NCI-H187 (cell line): ENCODE data around the gene PRKAG2.

ENCODE experiments used
- DNase-seq, 2 experiments: peaks; one replicate each; lab custom pipeline; 2025; lab: John Stamatoyannopoulos, UW

The PRKAG2 gene

DNA sequence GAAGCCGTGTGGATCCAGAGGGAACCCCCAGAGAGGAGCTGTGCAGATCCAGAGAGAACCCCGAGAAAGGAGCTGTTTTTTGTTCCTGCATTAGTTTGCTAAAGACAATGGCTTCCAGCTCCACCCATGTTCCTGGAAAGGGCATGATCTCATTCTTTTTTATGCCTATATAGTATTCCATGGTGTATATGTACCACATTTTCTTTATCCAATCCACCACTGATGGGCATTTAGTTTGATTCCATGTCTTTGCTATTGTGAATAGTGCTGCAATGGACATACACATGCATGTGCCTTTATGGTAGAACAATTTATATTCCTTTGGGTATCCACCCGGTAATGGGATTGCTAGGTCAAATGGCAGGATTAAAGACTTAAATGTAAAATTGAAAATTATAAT is 261.9 kb downstream of the PRKAG2 start:
- DNase-seq = no peak

DNA sequence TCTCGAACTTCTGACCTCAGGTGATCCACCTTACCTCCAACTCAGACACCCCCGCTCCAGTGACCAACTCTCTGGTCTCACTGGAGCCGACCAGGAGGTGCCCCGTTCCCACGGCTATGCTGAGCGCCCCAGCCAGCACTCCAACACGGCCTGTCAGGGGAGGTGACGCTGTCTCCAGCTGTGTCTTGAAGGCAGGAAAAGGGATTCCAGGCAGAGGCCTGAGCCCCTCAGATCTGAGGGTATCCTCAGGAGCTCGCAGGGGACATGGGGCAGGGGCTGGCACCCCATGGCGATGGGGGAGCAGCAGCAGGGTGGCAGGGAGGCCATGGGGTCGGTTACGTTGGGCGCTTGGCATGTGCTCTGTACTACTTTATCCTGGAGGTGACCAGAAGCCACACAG is 262.9 kb downstream of the PRKAG2 start:
- DNase-seq = no peak

DNA sequence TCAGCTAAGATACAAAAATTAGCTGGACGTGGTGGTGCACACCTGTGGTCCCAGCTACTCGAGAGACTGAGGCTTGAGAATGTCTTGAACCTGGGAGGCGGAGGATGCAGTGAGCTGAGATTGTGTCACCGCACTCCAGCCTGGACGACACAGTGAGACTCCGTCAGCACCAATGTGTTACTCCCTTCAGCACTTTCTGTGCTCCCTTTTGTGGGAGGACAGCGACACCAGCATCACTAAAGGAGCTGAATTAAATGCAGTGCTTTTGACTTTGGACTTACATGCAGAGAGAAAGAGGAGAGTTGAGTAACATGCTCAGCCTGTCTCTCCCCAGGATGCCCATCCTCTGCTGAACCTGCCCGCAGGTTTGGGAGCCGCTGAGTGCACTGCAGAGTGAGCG is 265.0 kb downstream of the PRKAG2 start:
- DNase-seq = no peak

DNA sequence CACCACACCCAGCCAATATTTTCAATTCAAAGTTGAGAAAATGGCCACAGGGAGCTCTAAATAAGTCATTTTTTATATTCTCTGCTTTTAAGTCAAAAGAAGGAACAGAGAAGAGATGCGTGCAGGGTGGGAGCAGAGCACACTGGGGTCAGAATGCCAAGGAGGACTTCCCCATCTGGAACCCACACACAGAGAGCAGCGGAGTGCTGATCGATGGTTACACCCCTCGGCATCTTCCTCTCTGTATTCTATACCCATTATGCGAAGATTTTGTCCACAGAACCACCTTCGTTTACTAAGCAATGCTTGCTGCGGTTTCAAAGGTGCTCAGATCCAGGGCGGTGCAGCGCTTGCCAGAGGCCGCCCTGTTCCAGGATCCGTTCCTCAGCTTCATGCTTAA is 265.9 kb downstream of the PRKAG2 start:
- DNase-seq = no peak

DNA sequence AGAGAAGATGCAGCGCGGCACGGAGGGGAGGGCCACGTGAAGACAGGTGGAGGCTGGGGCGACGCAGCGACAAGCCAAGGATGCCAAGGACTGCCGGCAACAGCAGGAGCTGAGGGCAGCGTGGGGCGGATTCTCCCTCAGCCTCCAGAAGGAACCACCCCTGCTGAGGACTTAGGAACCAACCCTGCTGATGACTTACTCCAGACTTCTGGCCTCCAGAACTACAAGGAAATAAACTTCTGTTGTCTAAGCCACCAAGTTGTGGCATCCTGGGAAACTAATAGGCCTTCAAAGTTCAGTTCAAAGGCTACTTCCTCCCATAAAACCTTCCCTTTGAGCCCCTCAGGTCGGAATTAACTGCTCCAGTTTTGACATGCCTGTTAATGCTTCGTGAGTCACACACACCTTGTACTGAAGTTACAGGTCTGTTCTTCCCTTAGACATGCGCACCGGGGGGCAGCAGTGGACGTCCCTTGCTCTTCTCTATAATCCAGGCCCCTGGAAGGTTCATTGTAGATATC is 268.8 kb downstream of the PRKAG2 start:
- no peak for DNase-seq

GRCh38 chr7:151607464-151607867 is 269.4 kb downstream of the PRKAG2 start:
- DNase-seq = no peak

GRCh38 chr7:151603951-151604350 is 273.0 kb downstream of the PRKAG2 start:
- DNase-seq = no peak

DNA sequence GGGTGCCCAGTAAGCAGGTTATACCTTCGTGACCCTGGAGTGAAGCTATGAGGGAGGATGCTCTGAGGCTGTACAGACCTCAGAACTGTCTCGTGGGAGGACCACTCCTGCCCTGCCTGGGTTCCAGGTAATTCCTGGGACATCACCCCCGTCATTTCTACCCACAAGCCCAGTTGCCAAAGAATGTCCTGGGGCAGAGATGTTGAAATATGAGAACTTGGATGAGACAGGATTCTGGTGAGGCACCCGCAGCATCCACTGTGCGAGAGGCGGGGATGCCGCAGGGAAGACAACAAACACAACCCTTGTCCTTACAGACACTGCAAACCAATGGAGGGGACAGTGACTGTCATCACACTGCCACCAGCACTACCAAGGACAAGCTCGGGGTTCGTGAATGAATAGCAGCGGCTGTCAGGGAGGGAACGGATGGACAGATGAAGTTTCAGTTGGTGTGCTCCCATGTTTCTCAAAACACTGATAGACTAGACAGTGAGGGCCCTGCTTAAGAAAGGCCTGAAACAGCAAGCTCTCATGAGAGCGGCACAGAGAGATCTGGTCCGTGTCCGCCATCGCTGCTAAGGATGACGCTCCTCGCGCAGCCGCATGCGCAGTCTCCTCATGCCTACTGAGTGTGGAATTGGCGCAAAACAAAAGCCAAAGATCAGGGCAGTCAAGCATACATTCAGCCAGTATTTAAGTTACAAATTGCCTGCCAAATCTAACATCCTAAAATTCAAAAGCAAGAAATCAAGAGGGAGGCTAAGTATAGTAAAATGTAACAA is 275.2 kb downstream of the PRKAG2 start:
- no peak for DNase-seq

DNA sequence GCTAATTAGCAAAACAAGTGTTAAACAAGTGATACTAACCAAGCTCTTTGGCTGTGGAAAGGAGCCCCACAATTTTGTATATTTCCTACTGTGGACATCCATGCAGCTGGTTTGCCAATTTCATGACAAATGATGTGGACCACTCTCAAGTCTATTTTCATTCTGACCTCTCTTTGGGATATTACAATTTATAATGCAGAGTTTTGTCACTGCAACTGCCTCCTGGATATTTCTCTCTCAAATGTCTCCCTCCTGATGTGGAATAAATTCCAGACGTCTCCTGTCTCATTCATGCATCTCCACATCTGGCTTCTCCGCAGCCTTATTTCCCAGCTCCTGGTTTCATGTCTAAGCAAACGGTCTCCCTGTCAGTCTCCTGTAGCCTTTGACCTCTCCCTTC is 276.6 kb downstream of the PRKAG2 start:
- DNase-seq = no peak

DNA sequence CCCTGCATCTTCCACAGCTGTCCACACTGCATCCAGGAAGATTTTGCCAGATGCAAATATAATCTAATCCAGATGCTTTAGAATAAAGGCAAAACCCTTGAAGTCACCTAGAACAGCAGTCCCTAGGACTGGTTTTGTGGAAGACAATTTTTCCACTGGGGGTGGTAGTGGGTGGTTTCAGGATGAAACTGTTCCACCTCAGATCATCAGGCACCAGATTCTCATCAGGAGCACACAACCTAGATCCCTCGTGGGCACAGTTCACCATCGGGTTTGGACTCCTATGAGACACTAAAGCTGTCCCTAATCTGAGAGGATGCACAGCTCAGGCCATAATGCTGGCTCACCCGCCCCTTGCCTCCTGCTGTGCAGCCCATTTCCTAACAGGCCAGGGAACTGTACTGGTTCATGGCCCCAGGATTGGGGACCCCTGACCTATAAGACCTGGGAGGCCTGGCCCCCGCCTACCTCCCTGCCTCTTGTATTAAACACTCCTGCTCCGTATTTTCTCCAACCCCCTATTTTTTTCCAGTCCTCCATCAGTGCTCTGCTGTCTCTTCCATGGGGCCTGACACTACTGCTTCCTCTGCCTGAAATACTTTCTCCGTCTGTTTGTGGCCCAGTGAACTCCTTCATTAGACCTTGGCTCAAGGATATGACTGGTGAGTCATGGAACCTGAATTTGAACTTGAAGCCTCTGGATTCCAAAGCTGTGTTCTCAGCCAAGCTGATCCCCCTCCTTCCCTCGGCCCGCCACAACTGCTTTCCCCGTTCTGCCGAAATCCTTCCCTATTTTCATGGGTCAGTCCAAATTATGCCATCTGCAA is 277.3 kb downstream of the PRKAG2 start:
- no peak for DNase-seq

DNA sequence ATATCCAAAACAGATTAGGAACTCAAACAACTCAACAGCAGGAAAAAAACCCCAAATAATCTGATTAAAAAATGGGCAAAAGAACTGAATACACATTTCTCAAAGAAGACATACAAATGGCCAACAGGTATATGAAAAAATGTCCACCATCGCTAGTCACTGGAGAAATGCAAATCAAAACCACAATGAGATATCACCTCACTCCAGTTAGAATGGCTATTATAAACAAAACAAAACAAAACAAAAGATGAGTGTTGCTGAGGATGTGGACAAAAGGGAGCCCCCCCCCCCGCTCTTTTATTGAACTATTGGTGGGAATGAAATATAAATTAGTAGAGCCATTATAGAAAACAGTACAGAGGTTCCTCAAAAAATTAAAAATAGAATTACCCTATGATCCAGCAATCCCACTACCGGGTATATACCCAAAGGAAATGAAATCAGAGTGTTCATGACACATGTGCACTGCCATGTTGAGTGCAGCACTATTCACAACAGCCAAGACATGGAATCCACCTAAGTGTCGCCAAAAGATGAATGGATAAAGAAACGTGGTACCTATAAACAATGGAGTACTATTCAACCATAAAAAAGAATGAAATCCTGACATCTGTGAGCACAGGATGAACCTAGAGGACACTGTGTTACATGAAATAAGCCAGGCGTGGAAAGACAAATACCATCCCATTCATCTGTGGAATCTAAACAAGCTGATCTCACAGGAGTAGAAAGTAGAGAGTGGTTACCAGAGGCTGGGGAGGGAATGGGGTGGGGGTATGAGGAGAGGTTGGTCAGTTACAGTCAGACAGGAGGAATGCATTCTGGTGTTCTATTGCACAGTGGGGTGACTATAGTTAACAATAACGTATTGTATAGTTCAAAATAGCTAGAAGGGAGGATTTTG is 279.1 kb downstream of the PRKAG2 start:
- no peak for DNase-seq

DNA sequence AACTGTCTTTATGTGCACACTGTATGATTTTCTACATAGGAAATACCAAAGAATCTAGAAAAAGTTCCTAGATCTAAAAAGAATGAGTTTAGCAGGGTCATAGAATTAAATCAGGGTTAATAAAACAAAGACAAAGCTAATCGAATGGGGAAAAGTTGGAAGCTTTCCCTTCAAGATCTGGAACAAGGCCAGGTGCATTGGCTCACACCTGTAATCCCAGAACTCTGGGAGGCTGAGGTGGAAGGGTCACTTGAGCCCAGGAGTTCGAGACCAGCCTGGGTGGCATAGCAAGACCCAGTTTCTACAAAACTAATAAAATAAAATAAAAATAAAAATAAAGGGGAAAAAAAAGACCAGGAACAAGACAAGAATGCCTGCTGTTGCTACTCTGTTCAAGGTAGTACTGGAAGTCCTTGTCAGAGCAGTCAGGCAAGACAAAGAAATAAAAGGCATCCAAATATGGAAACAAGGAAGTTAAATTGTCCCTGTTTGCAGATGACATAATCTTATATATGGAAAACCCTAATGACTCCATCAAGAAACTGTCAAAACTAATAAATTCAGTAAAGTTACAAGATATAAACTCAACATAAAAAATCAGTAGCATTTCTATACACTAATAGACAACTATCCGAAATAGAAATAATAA is 281.1 kb downstream of the PRKAG2 start:
- DNase-seq = no peak

DNA sequence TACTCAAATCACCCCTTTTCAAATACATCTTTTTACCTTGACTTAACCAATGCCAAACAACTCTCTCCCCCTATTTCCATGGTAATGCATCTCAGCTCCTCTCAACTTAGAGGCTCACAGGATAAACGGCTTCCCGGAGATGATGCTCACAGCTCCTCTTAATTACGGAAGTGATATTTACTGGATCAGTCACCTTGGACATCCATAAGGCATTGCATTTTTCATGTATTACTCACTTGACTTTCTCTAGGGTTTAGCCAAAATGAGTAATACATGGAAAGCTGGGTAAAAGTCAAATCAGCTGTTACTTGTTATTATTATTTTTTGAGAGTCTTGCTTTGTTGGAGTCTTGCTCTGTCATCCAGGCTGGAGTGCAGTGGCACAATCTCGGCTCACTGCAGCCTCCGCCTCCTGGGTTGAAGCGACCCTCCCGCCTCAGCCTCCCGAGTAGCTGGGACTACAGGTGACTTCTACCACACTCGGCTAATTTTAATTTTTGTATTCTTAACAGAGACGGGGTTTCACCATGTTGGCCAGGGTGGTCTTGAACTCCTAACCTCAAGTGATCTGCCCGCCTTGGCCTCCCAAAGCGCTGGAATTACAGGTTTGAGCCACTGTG is 283.9 kb downstream of the PRKAG2 start:
- no peak for DNase-seq

DNA sequence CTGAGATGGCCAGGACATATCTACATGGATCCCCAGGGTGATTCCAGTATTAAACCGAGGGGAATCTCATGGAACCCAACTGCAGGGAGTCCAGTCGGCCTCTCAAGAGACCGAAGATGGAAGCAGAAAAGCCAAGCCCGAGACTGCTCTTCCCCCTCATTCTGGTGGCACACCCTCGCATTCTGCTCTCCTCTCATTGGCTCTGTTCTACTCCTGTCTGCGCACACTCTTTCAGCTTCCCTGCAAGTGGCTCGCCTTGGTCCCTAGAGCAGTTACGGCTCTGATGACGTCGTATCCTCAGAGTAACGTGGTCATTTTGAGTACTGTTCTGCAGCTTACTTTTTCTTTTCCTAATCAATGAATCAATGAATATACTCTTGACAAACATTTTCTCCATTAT is 284.6 kb downstream of the PRKAG2 start:
- DNase-seq = no peak

- DNase-seq = no peak
Observed at GRCh38 chr7:151591866-151592265, 285.0 kb downstream of the PRKAG2 start.

DNA sequence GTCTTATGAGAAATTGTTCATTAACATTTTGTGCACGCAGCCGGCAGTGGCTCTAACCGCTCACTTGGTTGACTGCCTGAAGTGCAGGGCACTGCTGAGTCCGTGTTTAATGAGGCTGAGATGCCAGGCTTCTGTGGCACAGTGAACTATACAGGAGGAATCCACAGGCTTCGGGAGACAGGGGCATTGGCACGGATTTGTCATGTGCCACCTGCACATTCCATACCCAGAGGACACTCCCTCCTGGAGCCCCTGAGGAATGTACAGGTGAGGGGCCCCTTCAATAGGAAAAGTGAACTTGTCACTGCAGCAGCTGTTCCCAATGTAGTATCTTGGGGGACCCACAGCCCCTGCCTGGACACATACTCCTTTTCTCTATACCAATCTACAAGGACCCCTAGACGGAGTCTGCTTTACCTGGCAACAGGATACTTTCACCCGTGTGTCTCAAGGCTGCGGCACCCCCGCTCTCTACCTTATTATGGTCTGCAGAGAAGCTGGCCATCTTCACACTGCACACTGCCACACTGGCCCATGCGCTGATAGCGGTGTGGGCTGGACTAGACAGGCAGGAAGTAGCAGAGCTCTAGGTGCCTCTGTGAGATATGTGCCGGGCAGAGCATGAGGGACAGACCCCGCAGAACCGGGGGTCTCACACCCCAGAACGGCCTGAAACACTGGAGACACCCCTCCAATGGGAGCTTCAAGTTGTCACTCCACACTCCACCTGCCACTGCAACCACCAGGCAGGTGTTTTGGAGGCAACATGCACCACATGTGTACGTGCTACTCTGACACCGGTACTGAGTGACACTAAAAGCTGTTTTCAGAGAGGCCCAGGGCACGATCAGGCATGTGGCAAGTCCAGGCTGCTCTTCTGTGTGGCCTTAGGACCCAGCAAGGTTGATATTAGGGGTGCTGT is 285.8 kb downstream of the PRKAG2 start:
- no peak for DNase-seq

GRCh38 chr7:151590071-151590849 is 286.7 kb downstream of the PRKAG2 start:
- DNase-seq = no peak

- DNase-seq = no peak
Observed at GRCh38 chr7:151588982-151589381, 287.9 kb downstream of the PRKAG2 start.
